DND-41 (cell line): ENCODE data around the gene ANKLE2.

ENCODE experiments used
- ATAC-seq: fragments of 200-7000 bp; cut with Tn5 transposase; 3 replicates; pipeline ENCODE4 v1.9.1; 2021; ENCODE audit warnings: low read depth; ENCODE audit not compliant: insufficient read depth
- DNase-seq: peaks from one replicate; pipeline ENCODE4 v3.0.0-alpha.2; 2020
- H2AFZ ChIP-seq: 2 replicates; pipeline ENCODE4 v1.6.0; 2012; ENCODE audit warnings: low read depth, low read length
- H3K27ac ChIP-seq: 2 replicates; pipeline ENCODE4 v1.5.1; 2012; ENCODE audit warnings: low read length, inconsistent platforms
- H3K27me3 ChIP-seq: fragments of 200-600 bp; sonication (generic); 2 replicates; pipeline ENCODE4 v1.6.0; 2012; ENCODE audit warnings: low read length, mild to moderate bottlenecking, inconsistent platforms; ENCODE audit not compliant: insufficient read depth, poor library complexity
- H3K36me3 ChIP-seq: 2 replicates; pipeline ENCODE4 v1.5.1; 2012; ENCODE audit warnings: low read length, inconsistent platforms; ENCODE audit not compliant: insufficient read depth
- H3K4me1 ChIP-seq: 2 replicates; pipeline ENCODE4 v1.5.1; 2012; ENCODE audit warnings: mild to moderate bottlenecking, low read length; ENCODE audit not compliant: insufficient read depth
- H3K4me2 ChIP-seq: 2 replicates; pipeline ENCODE4 v1.6.0; 2012; ENCODE audit warnings: mild to moderate bottlenecking, moderate library complexity, low read length, inconsistent platforms; ENCODE audit not compliant: insufficient read depth
- H3K4me3 ChIP-seq, 2 experiments: fragments of 200-600 bp in 1 of 2; shearing (Covaris generic) in 1 of 2; 2 replicates each; pipeline ENCODE4 v1.5.1; 2012 to 2016; ENCODE audit warnings: inconsistent platforms in 2 of 2, low read length in 2 of 2, mild to moderate bottlenecking in 2 of 2, low read depth in 1 of 2, moderate library complexity in 1 of 2
- H3K79me2 ChIP-seq: 2 replicates; pipeline ENCODE4 v1.6.0; 2012; ENCODE audit warnings: low read length, inconsistent platforms; ENCODE audit not compliant: insufficient read depth
- H3K9ac ChIP-seq: 2 replicates; pipeline ENCODE4 v1.6.0; 2012; ENCODE audit warnings: low read depth, mild to moderate bottlenecking, inconsistent platforms, low read length, moderate library complexity
- H3K9me3 ChIP-seq: 2 replicates; pipeline ENCODE4 v1.5.1; 2012; ENCODE audit warnings: low read length, moderate library complexity, mild to moderate bottlenecking, inconsistent platforms; ENCODE audit not compliant: insufficient read depth, severe bottlenecking
- H4K20me1 ChIP-seq: 2 replicates; pipeline ENCODE4 v1.6.0; 2012; ENCODE audit warnings: low read length; ENCODE audit not compliant: insufficient read depth
- EZH2 ChIP-seq: IDR thresholded peaks from 3 replicates; pipeline ENCODE4 v1.6.1; 2012; ENCODE audit warnings: borderline replicate concordance, low read depth, mild to moderate bottlenecking, moderate library complexity, low read length, inconsistent platforms; ENCODE audit not compliant: severe bottlenecking
- TF ChIP-seq, protein P1 (sequence below): IDR thresholded peaks from 2 replicates; pipeline ENCODE4 v1.5.1; 2012; ENCODE audit warnings: borderline replicate concordance, low read length, moderate library complexity, mild to moderate bottlenecking; ENCODE audit not compliant: poor library complexity, severe bottlenecking; ENCODE audit errors: extremely low read depth

The ANKLE2 gene

GRCh38 chr12:132718644-132719043 is 43.0 kb downstream of the ANKLE2 start:
- ATAC-seq: no peak
- H3K27ac ChIP-seq: no peak overlapping the region
- peaks cover 70% of the 10 kb centered on the region for H4K20me1 ChIP-seq
- peaks cover 2% of the 10 kb centered on the region; the same call in 1 of the 2 replicates for H3K4me1 ChIP-seq
- peaks cover 81% of the 10 kb centered on the region for H3K36me3 ChIP-seq
- H3K9me3 ChIP-seq: no peaks in the 10 kb centered on the region
- no peak overlapping the region for H3K4me2 ChIP-seq
- H3K27me3 ChIP-seq: no peaks in the 10 kb centered on the region
- no peak for TF ChIP-seq EZH2
- TF ChIP-seq, protein P1, sequence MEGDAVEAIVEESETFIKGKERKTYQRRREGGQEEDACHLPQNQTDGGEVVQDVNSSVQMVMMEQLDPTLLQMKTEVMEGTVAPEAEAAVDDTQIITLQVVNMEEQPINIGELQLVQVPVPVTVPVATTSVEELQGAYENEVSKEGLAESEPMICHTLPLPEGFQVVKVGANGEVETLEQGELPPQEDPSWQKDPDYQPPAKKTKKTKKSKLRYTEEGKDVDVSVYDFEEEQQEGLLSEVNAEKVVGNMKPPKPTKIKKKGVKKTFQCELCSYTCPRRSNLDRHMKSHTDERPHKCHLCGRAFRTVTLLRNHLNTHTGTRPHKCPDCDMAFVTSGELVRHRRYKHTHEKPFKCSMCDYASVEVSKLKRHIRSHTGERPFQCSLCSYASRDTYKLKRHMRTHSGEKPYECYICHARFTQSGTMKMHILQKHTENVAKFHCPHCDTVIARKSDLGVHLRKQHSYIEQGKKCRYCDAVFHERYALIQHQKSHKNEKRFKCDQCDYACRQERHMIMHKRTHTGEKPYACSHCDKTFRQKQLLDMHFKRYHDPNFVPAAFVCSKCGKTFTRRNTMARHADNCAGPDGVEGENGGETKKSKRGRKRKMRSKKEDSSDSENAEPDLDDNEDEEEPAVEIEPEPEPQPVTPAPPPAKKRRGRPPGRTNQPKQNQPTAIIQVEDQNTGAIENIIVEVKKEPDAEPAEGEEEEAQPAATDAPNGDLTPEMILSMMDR: no peak
- no peak overlapping the region for H3K9ac ChIP-seq
- no peak for DNase-seq
- no peak overlapping the region for H2AFZ ChIP-seq
- peaks cover 47% of the 10 kb centered on the region for H3K79me2 ChIP-seq
- H3K4me3 ChIP-seq: no peak overlapping the region

DNA sequence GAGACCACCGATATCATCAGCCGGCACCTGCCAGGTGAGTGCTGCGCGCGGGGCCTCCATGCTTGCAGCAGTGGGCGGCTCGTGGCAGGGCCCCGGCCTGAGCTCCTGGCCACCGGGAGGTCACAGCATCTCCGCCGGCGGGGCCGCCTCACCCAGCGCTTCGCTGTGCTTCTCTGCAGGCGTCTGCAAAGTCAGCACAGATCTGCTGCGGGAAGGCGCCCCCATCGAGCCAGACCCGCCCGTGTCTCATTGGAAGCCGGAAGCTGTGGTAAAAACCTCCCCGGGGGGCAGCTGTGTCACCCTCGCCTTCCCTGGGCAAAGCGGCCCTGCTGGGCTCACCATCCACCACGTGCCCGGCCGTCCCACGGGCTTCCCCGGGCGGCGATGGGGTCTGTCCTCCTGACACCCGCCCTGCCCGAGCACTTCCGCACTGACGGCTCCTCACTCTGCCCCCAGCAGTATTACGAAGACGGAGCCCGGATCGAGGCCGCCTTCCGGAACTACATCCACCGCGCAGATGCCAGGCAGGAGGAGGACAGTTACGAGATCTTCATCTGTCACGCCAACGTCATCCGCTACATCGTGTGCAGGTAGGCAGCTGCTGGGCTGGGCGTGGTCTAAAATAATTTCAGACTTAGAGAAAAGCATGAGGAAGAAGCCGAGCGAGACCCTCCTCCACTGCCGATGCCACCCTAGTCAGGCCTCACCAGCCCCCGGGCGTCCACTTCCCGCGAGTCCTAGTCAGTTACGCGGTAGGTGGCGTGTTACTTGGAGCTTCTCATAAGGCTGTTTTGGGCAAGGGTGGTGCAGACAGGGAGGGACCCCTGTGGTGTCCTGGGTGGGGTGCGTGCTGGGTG is 43.9 kb downstream of the ANKLE2 start:
- H3K79me2 ChIP-seq: peaks cover 49% of the 10 kb centered on the region
- no peak overlapping the region for H2AFZ ChIP-seq
- H3K36me3 ChIP-seq: peaks cover 80% of the 10 kb centered on the region
- H3K9me3 ChIP-seq: no peaks in the 10 kb centered on the region
- DNase-seq (no peak), ATAC-seq (0 out of 3 replicates have a peak, but pooled peaks have one; percentile 9)
- peaks cover 9% of the 10 kb centered on the region; the same call in 1 of the 2 replicates for H3K4me1 ChIP-seq
- no peak overlapping the region for H3K4me2 ChIP-seq
- TF ChIP-seq, protein P1: no peak
- TF ChIP-seq EZH2: no peak
- H3K9ac ChIP-seq: no peak overlapping the region
- no peak overlapping the region for H3K4me3 ChIP-seq
- H3K27me3 ChIP-seq: no peaks in the 10 kb centered on the region
- H3K27ac ChIP-seq: no peak overlapping the region
- peaks cover 72% of the 10 kb centered on the region for H4K20me1 ChIP-seq

DNA sequence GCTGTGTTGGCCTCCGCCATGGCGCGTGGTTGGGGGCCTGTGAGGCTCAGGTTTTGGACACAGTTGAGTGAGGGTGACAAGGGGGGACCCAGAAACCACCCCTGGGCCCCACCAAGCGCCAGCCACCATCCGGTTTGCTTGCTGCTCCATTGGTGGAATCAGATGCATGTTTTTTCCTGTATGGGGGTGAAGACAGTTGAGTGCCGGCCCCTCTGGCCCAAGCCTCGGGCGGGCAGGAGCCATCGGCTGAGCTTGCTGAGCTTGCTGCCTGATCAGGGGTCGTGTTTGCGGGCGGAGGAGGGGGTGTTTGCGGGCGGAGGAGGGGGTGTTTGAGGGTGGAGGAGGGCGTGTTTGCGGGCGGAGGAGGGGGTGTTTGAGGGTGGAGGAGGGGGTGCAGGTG is 44.6 kb downstream of the ANKLE2 start:
- Histone ChIP-seq H4K20me1 (peaks cover 75% of the 10 kb centered on the region), H3K4me3 (no peak overlapping the region), H3K27ac (no peak overlapping the region), H3K9ac (no peak overlapping the region), H2AFZ (no peak overlapping the region), H3K27me3 (no peaks in the 10 kb centered on the region), H3K4me1 (peaks cover 17% of the 10 kb centered on the region), H3K36me3 (peaks cover 79% of the 10 kb centered on the region), H3K79me2 (peaks cover 56% of the 10 kb centered on the region), H3K9me3 (no peaks in the 10 kb centered on the region), H3K4me2 (no peak overlapping the region)
- no peak for TF ChIP-seq EZH2
- TF ChIP-seq, protein P1: no peak
- no peak for ATAC-seq
- DNase-seq: no peak
